Suppressor macrophage treated with lipopolysaccharide for 4 hours (primary cell): ENCODE data around the gene CAPNS1.
"Not testable (repeated sequence)": the region's sequence is repeated elsewhere in the genome, so short reads cannot be mapped to it uniquely, and the experiment has no call there.

ENCODE experiments used
- DNase-seq: peaks from one replicate; pipeline ENCODE4 v3.0.0-alpha.2; 2020

CAPNS1 gene

DNA sequence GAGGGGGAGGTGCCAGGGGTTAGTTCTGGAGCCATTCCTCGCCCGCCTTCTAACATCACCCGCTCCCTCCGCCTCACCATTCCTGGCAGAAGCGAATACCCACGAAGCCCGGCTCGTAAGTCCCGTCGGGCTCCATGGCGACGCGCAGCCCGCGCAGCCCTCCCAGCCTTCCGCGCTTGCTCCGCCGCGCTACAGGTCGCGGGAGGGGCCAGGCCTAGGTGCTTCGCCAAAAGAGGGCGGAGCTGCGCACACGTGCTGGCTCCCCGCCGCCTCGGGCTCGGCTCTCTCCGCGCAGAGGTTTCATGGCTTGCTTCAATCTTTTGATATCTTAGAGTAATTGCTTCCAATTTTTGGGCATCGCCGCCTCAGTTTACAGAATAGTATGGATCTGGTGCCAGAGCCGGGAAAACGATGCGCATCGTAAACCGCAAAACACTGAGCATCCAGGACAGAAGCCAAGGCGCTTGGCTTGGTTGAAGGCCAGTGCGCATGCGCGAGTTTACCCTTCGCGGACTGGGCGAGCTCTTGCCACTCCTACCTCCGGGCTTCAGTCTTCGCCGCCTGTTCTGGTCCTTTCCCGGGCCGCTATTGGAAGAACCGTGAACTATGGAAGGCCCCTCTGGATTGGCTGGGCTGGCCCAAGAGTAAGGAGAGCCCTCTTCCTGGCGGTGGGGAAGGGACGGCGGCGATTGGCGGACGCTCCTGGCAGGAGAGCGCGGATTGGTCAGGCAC, 25.0 kb upstream of the CAPNS1 start, which contains the start of gene POLR2I:
POLR2I (minus strand) TSS at position 155 of the 732 bp plus-strand sequence; CDS start at position 136, 19 bp downstream.
- DNase-seq = peak; percentile 100

DNA sequence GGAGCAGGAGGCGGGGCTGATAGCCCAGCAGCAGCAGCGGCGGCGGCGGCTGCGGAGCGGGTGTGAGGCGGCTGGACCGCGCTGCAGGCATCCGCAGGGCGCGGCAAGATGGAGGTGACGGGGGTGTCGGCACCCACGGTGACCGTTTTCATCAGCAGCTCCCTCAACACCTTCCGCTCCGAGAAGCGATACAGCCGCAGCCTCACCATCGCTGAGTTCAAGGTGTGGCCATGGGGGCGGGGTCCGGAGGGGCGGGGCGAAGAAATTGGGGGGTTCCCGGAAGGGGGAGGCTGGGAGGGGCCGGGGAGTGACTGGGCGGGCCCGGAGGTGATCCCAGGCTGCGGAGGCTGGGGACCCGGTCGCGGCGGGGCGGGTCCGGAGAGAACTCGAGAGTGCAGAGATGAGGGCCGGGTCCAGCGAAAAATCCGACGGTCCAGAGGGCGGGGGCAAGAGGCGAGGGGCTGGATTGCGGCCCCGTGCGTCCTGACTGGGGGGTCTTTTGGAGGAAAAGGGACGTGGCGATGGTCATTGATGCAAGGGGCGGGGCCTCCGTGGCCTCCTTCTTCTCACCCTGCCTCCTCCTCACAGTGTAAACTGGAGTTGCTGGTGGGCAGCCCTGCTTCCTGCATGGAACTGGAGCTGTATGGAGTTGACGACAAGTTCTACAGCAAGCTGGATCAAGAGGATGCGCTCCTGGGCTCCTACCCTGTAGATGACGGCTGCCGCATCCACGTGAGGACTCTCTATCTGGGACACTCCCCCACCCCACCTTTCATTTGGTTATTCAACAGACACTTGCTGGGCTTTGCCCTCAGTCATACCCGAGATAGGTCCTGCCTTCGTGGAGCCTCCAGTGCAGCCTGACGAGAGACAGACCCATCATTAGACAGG, 24.2 kb upstream of the CAPNS1 start, which contains the start of gene TBCB:
TBCB (plus strand) TSS at position 16 of the 891 bp plus-strand sequence; CDS start at position 109, 93 bp downstream.
- peak; percentile 85 for DNase-seq

DNA sequence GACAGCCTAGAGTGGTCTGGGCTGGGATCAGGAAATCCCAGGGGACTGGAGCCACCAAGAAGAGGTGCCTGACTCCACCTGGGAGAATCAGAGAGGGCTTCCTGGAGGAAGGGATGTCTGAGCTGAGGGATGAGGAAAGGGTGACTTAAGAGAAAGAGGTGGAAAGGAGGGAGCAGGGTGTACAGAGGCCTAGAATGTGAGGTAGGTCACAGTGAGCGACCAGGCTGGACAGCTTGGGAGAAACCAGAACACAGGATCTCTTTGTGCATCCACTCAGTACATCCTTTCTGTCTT, 23.6 kb upstream of the CAPNS1 start:
- no peak for DNase-seq

DNA sequence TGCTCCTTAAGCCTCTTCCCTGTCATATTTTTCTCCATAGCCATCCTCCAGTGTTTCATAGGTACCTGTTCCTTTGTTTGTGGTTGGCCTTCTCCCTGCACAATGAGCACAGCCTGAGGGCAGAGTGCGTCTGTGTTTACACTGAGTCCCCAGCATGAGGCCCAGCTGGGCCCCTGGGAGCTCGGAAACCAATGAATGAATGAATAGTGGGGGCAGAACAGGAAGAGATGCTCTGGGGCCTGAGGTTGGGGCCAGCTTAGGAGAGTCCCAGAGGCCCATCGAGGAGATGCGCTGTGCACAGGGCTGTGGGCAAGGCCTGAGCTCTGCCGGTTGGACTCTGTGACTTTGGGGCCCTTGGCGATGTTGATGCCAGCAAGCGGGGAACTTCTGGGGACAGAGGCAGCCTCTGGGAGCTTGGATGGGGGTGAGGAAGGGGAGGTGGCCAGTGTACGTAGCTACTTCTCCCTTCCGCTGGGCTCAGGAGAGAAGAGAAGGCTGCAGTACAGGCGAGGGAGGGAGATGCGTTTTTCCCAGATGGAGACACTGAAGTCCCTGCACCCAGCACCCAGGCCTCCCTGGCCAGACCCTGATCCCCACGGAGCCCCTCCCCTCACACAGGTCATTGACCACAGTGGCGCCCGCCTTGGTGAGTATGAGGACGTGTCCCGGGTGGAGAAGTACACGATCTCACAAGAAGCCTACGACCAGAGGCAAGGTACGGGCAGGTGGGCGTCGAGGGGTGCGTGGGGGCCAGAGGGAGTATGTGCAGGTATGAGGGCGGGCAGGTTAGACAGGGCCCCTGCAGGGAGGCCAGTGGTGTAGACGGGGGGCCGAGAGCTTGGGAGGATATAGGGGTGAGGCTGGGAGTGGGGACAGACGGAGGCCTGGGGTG, 19.5 kb upstream of the CAPNS1 start:
- DNase-seq = no peak

DNA sequence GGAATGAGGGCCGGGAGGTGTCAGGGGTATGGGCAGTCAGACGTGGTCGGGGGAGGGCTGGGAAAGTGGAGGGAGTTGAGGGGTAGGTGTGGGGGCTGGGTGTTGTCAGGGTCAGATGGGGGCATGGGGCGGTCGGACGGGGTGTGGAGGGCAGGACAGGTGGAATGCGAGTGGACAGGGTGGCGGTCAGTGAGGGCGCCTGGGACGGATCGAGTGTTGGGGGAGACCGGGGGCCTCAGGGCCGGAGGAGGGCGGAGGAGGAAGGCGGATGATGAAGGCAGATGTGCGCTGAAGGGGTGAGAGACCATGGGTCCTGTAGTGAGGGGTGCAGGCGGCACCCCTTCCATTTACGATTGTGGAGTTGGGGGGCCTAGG, 18.9 kb upstream of the CAPNS1 start:
- no peak for DNase-seq

DNA sequence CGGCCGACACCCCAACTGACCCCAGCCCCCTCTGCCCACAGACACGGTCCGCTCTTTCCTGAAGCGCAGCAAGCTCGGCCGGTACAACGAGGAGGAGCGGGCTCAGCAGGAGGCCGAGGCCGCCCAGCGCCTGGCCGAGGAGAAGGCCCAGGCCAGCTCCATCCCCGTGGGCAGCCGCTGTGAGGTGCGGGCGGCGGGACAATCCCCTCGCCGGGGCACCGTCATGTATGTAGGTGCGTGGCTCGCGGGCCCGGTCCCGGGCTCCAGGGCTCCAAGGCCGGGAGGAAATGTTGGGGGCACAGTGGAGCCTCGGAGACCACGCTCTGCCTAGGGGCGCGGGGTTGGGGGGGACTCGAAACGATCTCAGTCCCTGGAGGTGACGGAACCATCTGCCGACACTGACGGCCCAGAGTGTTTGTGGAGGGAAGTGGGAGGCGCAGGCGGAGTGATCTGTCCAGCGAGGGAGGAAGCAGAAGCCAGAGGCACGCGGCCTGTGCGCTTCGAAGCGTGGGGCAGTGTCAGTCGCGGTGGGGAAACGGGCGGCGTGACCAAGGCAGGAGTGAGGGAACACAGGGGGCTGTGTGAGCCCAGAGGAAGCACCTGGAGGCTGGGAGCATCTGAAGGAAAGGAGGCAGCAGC, 18.3 kb upstream of the CAPNS1 start:
- DNase-seq = no peak

DNA sequence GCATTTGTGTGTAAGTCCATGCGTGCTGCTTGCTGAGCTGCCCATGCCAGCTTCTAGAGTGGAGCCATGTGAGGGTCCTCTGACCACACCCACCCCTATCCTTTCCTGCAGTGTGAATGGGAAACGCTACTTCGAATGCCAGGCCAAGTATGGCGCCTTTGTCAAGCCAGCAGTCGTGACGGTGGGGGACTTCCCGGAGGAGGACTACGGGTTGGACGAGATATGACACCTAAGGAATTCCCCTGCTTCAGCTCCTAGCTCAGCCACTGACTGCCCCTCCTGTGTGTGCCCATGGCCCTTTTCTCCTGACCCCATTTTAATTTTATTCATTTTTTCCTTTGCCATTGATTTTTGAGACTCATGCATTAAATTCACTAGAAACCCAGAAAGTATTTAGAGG, 14.3 kb upstream of the CAPNS1 start:
- DNase-seq = no peak

DNA sequence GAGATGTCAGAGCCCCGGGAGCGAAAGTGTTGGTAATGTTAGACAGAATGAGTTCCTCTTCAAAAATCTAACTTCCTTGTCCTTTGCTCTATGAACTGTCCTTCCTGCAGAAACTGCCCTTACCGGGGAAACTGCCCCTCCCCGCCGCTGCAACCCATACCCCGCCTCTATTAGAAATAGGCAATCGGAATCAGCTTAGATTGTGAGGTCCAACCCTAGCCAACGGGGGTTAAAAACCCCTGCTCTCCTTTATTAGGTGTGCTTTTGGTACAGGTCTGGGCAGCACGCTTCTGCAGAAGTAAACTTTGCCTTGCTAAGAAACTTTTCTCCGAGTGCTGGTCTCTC, 11.5 kb upstream of the CAPNS1 start:
- no peak for DNase-seq

DNA sequence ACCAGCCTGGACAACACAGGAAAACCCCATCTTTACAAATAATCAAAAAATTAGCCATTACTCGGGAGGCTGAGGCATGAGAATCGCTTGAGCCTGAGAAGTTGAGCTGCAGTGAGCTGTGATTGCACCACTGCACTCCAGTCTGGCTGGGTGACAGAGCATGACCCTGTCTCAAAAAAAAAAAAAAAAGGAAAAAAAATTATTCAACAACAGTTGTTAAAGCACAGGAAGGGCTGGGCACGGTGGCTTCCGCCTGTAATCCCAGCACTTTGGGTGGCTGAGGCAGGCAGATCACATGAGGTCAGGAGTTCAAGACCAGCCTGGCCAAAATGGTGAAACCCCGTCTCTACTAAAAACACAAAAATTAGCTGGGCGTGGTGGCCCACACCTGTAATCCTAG, 8.6 kb upstream of the CAPNS1 start:
- DNase-seq = peak; percentile 38

DNA sequence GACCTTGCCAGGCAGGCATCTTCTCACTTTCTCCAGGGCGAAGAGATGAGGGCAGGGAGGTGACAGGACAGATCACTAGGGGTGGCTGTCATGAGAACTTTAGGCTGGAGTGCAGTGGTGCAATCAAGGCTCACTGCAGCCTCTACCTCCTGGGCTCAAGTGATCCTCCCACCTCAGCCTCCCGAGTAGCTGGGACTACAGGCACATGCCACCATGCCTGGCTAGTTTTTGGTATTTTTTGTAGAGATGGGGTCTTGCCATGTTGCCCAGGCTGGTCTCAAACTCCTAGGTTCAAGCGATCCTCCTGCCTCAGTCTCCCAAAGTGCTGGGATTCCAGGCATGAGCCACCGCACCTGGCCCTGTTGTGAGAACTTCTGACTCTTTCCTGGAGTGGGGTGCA, 5.0 kb upstream of the CAPNS1 start:
- not testable (repeated sequence) for DNase-seq

DNA sequence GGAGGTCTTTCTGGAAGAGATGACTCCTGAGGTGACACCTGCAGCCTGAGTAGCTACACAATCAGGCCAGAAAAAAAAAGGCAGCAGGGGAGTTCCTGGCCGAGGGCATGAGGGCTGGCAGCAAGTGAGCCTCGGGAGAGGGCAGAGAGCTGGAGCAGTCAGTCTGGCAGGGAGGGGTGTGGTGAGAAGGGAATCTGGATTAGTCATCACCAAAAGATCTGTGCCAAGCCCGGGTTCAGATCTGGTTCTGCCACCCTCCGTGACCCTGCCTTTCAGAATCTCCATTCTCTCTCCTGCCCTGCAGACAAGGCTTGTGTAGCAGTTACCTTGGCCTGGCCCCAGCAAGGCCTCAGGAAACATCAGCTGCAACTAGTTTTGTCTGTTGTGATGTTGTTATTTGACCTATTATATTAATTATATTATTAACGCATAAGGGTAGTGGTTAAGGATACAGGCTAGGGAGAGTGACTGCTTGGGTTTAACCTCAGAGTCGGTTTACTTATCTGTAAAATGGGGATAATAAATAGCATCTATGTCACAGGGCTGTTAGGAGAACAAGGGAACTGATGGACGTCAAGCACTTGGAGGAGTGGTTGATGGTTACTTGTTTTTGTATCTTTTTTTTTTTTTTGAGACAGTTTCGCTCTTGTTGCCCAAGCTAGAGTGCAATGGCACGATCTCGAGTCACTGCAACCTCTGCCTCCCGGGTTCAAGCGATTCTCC, 2.7 kb upstream of the CAPNS1 start:
- DNase-seq = peak; percentile 9

DNA sequence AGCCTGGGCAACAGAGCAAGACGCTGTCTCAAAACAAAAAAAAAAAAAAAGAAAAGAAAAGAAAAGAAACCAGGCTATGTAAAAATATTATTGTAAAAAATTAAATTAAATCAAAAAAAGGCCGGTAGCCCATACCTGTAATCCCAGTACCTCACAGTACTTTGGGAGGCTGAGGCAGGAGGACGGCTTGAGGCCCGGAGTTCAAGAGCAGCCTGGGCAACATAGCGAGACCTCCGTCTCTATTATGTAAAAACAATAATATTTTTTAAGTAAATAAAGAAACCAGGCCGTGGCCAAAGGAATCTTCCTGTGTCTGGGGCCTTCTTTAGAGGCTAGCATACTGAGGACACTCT, 770 bp upstream of the CAPNS1 start:
- no peak for DNase-seq

DNA sequence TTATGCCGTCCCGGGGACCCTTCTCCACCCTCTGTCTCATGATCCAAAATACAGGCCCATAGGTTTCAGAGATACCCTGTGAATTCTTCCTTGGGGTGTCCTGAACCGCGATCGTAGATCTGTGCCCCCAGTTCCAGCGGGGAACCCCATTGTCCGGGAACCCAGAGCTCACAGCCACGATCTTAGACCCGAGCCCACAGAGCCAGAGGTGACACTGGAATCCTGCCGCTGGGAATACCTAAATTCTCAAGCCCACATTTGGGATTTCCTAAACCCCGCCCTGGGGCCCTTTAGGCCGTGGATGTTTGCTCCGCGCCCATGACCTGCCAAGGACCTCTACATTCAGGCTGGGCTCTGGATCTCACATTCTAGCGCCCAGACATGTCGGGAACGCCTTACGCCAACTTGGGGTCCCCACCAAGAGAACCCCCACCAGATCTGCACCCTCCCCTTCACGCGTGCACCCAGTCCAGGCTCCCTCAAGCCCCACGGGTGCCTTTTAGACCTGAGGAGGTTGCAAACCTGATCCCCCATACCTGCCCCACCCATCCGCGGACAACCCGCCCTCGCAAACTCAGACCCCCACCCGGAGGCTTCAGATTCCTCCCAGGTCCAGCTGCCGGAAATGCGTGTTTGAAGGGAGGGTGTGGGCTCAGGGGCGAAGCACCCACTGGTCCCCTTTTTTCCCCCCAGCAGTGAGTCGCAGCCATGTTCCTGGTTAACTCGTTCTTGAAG, 605 bp downstream of the CAPNS1 start:
- peak; percentile 49 for DNase-seq

DNA sequence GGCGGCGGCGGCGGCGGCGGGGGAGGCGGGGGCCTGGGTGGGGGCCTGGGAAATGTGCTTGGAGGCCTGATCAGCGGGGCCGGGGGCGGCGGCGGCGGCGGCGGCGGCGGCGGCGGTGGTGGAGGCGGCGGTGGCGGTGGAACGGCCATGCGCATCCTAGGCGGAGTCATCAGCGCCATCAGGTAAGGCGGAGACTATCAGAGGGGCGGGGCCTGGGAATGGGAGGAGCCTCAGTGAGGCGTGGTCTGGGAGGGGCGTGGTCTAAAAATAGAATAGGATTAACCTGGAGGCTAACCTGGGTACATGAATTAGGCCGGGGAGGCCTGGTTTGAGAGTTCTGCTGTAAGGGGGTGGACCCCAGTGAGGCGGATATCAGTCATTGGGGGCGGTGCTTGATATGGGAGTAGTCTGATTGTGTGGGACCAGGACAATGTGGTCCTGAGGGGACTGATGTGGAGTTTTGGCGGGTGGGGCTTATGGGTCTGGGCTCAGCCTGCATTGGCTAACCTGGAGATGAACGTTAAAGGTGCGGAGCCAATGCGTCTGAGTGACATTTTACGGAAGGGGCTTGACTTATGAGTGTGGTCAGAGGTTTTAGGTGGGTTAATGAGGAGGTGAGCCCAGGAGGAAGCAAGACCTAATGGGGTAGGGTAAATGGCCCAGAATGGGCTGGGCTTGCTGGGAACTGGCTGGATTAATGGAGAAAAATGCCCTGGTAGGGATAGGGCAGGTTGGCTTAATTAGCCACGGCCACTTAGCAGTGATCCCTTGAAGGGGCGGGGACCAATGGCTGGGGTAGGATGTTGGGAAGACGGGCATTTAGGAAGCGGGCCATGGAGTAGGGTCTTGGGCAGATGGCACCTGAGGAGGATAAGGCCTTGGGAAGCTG, 1.4 kb downstream of the CAPNS1 start:
- peak; percentile 90 for DNase-seq

DNA sequence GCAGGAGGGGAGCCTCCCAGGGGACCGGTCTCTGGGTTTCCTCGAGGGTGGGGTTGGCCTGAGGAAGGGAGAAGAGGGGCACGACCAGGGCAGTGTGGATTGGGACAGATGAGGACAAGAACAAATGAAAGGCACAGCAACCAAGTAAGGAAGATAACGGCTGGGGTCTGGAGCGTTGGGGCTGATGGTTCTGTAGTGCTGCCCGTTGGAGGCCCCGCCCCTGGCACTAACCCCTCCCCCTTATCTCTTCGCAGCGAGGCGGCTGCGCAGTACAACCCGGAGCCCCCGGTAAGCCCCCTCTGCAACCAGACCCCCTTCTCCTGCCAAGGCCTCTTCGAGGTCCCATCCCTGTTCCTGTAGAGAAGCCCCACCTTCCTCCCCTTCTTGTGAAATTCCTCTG, 2.2 kb downstream of the CAPNS1 start:
- no peak for DNase-seq

DNA sequence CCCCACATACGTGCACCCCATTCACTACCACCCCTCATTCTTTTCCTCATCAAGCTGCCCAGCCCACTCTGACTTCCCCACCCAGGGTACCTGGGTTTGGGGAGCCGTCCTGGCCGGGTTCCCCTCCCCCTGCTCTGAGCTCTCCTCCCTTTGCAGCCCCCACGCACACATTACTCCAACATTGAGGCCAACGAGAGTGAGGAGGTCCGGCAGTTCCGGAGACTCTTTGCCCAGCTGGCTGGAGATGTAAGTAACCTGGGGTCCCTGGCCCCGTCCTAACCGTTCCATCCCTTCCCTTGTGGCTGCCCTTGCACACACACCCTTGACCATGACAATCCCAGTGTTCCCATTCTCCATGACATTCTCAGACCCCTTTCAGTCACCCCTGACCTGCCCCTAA, 2.6 kb downstream of the CAPNS1 start:
- no peak for DNase-seq

DNA sequence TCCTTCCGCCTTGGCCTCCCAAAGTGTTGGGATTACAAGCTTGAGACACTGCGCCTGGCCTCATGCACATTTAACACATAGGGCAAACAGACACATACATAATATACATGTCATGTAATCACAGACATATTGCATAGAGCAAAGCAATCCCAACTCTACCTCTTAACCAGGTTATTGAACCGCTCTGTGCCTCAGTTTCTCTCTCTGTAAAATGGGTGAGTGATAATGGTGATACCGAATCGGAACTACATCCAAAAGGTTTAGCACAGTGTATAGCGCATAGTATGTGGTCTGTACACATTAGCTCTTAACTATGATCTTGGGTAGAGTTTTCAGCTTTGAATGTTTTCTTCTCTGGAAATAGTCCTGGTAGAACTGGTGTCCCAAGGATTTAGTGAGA, 4.8 kb downstream of the CAPNS1 start:
- no peak for DNase-seq

DNA sequence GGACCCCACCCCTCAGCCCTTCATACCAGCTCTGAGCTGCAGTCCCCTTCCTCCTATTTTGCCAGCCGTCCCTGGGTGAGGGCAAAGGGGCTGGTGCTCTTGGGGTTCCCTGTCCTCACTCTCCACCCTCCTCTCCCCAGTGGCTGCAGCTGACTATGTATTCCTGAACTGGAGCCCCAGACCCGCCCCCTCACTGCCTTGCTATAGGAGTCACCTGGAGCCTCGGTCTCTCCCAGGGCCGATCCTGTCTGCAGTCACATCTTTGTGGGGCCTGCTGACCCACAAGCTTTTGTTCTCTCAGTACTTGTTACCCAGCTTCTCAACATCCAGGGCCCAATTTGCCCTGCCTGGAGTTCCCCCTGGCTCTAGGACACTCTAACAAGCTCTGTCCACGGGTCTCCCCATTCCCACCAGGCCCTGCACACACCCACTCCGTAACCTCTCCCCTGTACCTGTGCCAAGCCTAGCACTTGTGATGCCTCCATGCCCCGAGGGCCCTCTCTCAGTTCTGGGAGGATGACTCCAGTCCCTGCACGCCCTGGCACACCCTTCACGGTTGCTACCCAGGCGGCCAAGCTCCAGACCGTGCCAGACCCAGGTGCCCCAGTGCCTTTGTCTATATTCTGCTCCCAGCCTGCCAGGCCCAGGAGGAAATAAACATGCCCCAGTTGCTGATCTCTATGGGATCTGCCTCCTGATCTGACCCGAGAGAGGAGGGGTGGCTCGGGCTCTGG, 10.0 kb downstream of the CAPNS1 start:
- DNase-seq = no peak

DNA sequence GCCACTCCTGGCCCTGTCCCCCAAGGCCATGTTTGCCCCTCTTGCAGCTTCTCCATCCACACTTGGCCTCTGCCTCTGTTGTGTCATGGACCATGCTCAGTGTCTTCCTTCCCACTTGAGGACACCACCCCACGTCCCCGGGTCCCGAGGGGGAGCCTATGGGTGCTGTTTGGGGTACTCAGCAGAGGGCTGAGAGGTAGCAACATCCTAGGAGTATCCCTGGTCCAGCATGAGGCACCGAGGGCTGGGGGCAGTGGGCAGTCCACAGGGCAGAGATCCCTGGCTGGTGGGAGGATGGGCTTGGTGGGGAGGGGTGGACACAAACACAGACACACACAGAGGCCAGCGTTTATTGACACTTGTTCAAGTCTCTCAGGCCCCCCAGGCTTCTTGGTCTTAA, 10.7 kb downstream of the CAPNS1 start:
- DNase-seq = no peak
